Activated gamma-delta T cell (primary cell): Measurements from ENCODE around the gene PIAS4.
"Not testable (repeated sequence)": the region's sequence is repeated elsewhere in the genome, so short reads cannot be mapped to it uniquely, and the experiment has no call there.

Experiments
- DNase-seq: peaks from one replicate; lab custom pipeline; 2025; lab: John Stamatoyannopoulos, UW

PIAS4 gene

GRCh38 chr19:3995607-3996006 is 11.9 kb upstream of the PIAS4 start:
- DNase-seq: no peak

- not testable (repeated sequence) for DNase-seq
Observed at GRCh38 chr19:3998667-3999412, 8.7 kb upstream of the PIAS4 start.

GRCh38 chr19:4000798-4001197 is 6.7 kb upstream of the PIAS4 start:
- DNase-seq: not testable (repeated sequence)

- not testable (repeated sequence) for DNase-seq
Observed at GRCh38 chr19:4005436-4005835, 2.1 kb upstream of the PIAS4 start.

GRCh38 chr19:4007836-4008539 is 452 bp downstream of the PIAS4 start:
- DNase-seq: no peak

- DNase-seq: no peak
Observed at GRCh38 chr19:4009990-4010807, 2.7 kb downstream of the PIAS4 start.

GRCh38 chr19:4010808-4011110 is 3.2 kb downstream of the PIAS4 start:
- no peak for DNase-seq

GRCh38 chr19:4011430-4011829 is 3.9 kb downstream of the PIAS4 start:
- not testable (repeated sequence) for DNase-seq

GRCh38 chr19:4012092-4012974 is 4.8 kb downstream of the PIAS4 start:
- DNase-seq: no peak

- DNase-seq: no peak
Observed at GRCh38 chr19:4012975-4013634, 5.6 kb downstream of the PIAS4 start.

- no peak for DNase-seq
Observed at GRCh38 chr19:4013886-4014540, 6.5 kb downstream of the PIAS4 start.

GRCh38 chr19:4014541-4015491 is 7.3 kb downstream of the PIAS4 start:
- no peak for DNase-seq

GRCh38 chr19:4015705-4016402 is 8.3 kb downstream of the PIAS4 start:
- DNase-seq: no peak

- no peak for DNase-seq
Observed at GRCh38 chr19:4016486-4016885, 8.9 kb downstream of the PIAS4 start.

- DNase-seq: no peak
Observed at GRCh38 chr19:4016903-4017638, 9.5 kb downstream of the PIAS4 start.

GRCh38 chr19:4018140-4018613 is 10.6 kb downstream of the PIAS4 start:
- DNase-seq: no peak

GRCh38 chr19:4018775-4019504 is 11.4 kb downstream of the PIAS4 start:
- DNase-seq: no peak
